MM.1S (cell line): ENCODE results near the gene MFRP.

ENCODE experiments used
- DNase-seq: peaks from one replicate; pipeline ENCODE4 v3.0.0-alpha.2; 2015
- H2AFZ ChIP-seq: fragments of 300-600 bp; sonication (generic); 2 replicates; pipeline ENCODE4 v1.6.0; 2016; ENCODE audit warnings: antibody characterized with exemption, low read length
- H3F3A ChIP-seq: fragments of 300-600 bp; sonication (generic); 2 replicates; pipeline ENCODE4 v1.6.1; 2016; ENCODE audit warnings: mild to moderate bottlenecking, antibody characterized with exemption, low read length, moderate library complexity, mixed read lengths; ENCODE audit not compliant: insufficient read depth
- H3K27ac ChIP-seq: fragments of 300-600 bp; sonication (generic); 2 replicates; pipeline ENCODE4 v1.5.1; 2016; ENCODE audit warnings: mild to moderate bottlenecking, low read length
- H3K27me3 ChIP-seq: fragments of 300-600 bp; sonication (generic); replicated peaks from 2 replicates; pipeline ENCODE4 v1.6.0; 2016; ENCODE audit warnings: low read length; ENCODE audit not compliant: insufficient read depth
- H3K36me3 ChIP-seq: fragments of 300-600 bp; sonication (generic); replicated peaks from 2 replicates; pipeline ENCODE4 v1.6.1; 2016; ENCODE audit warnings: mild to moderate bottlenecking, low read length, mixed read lengths; ENCODE audit not compliant: insufficient read depth
- H3K4me1 ChIP-seq: fragments of 300-600 bp; sonication (generic); 2 replicates; pipeline ENCODE4 v1.6.1; 2016; ENCODE audit warnings: low read length, mixed read lengths
- H3K4me2 ChIP-seq: fragments of 300-600 bp; sonication (generic); 2 replicates; pipeline ENCODE4 v1.6.0; 2016; ENCODE audit warnings: low read depth, low read length
- H3K4me3 ChIP-seq: fragments of 300-600 bp; sonication (generic); 2 replicates; pipeline ENCODE4 v1.5.1; 2016; ENCODE audit warnings: low read length, mixed read lengths
- H3K79me2 ChIP-seq: fragments of 300-600 bp; sonication (generic); 2 replicates; pipeline ENCODE4 v1.6.1; 2016; ENCODE audit warnings: mixed run types, low read length, mixed read lengths
- H3K9ac ChIP-seq: fragments of 300-600 bp; sonication (generic); 2 replicates; pipeline ENCODE4 v1.6.1; 2016; ENCODE audit warnings: low read length, mixed read lengths
- H3K9me2 ChIP-seq: fragments of 300-600 bp; sonication (generic); replicated peaks from 2 replicates; pipeline ENCODE4 v1.6.1; 2016; ENCODE audit warnings: mild to moderate bottlenecking, low read length, mixed read lengths; ENCODE audit not compliant: insufficient read depth
- H3K9me3 ChIP-seq: fragments of 300-600 bp; sonication (generic); replicated peaks from 2 replicates; pipeline ENCODE4 v1.6.1; 2016; ENCODE audit warnings: mild to moderate bottlenecking, low read length, mixed read lengths; ENCODE audit not compliant: insufficient read depth
- H4K20me1 ChIP-seq: fragments of 300-600 bp; sonication (generic); 2 replicates; pipeline ENCODE4 v1.6.1; 2016; ENCODE audit warnings: mild to moderate bottlenecking, low read length, moderate library complexity, mixed read lengths; ENCODE audit not compliant: insufficient read depth
- EZH2 ChIP-seq: fragments of 300-600 bp; sonication (generic); optimal IDR thresholded peaks from 2 replicates; pipeline ENCODE3; 2017; ENCODE audit warnings: low read depth, mild to moderate bottlenecking, antibody characterized with exemption, low read length, mixed read lengths
- EZH2phosphoT487 ChIP-seq: fragments of 300-600 bp; sonication (generic); IDR thresholded peaks from 2 replicates; pipeline ENCODE4 v1.6.1; 2018; ENCODE audit warnings: antibody characterized with exemption, low read length
- TF ChIP-seq, protein P1 (sequence below): fragments of 300-600 bp; sonication (generic); IDR thresholded peaks from 2 replicates; pipeline ENCODE4 v1.5.1; 2016; ENCODE audit warnings: antibody characterized with exemption, low read length, mixed read lengths

MFRP gene

DNA sequence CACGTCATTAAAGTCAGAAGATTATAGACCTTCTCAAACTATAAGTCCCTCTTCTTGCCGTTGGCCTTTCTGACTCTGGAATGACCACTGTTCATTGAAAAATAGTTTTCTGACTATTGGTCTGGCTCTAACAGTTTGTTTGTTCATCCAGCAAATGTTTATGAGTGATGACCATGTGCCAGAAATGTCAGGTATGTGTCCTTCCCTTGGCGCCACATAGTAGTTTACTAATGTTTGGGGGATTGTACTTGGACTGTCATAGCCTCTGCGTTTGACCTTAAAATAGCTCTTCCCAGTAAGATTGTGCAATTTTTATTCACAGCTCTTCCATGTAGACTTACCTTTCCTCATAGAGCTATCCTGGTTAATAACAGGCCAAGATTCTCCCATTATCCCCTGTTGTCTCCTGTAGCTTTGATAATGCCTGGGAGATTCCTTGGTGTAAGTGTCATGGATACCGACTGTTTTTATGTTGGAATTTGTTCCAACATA is 43.2 kb downstream of the MFRP start:
- Histone ChIP-seq H3K79me2 (no peaks in the 10 kb centered on the region), H3F3A (no peaks in the 10 kb centered on the region; the same call in 1 of the 2 replicates), H3K36me3 (no peaks in the 10 kb centered on the region), H3K9ac (no peak overlapping the region), H4K20me1 (no peaks in the 10 kb centered on the region), H3K4me3 (no peak overlapping the region), H2AFZ (no peak overlapping the region), H3K27ac (no peak overlapping the region), H3K27me3 (no peaks in the 10 kb centered on the region), H3K4me2 (no peak overlapping the region), H3K9me2 (no peaks in the 10 kb centered on the region), H3K9me3 (no peaks in the 10 kb centered on the region), H3K4me1 (no peaks in the 10 kb centered on the region)
- DNase-seq = no peak
- no peak for TF ChIP-seq EZH2
- no peak for TF ChIP-seq EZH2phosphoT487
- TF ChIP-seq, protein P1, sequence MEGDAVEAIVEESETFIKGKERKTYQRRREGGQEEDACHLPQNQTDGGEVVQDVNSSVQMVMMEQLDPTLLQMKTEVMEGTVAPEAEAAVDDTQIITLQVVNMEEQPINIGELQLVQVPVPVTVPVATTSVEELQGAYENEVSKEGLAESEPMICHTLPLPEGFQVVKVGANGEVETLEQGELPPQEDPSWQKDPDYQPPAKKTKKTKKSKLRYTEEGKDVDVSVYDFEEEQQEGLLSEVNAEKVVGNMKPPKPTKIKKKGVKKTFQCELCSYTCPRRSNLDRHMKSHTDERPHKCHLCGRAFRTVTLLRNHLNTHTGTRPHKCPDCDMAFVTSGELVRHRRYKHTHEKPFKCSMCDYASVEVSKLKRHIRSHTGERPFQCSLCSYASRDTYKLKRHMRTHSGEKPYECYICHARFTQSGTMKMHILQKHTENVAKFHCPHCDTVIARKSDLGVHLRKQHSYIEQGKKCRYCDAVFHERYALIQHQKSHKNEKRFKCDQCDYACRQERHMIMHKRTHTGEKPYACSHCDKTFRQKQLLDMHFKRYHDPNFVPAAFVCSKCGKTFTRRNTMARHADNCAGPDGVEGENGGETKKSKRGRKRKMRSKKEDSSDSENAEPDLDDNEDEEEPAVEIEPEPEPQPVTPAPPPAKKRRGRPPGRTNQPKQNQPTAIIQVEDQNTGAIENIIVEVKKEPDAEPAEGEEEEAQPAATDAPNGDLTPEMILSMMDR = no peak

DNA sequence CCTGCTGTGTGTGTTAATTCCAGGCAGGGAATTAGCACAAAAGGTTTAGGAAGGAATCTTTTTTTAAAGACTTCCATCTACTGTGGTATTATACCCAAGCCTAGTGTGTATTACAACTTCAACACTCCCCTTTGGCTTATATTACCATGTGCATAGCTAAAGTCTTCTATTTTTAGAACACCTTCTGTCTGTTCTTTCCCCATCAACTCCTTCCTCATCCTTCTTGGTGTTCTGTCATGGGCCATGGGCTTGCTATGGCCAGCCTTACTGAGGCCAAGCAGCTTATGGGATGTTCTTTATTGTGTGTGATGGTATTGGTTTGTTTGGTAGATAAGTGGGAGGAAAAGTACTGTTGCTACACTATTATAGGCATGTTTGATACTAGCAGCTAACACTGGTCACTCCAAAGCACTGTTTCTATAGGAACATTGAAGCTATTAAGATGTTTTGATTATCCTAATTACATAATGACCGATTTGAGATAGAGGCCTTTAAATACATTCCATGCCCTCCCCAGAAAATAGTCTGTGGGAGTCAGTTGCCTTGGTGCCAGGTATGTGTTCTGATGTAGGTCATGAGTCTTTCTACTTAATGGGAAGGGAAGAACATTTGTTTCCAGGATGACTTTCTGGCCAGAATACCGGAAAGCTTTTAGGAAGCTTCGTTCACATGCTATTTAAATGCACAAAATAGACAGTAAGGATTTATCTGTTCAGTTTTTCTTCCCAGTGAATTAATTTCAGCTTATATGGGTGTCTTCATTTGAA is 46.1 kb downstream of the MFRP start:
- Histone ChIP-seq H3K9me2 (no peaks in the 10 kb centered on the region), H3K79me2 (no peaks in the 10 kb centered on the region), H3K4me2 (no peak overlapping the region), H3K27ac (no peak overlapping the region), H3K9ac (no peak overlapping the region), H2AFZ (no peak overlapping the region), H3K27me3 (no peaks in the 10 kb centered on the region), H3K36me3 (no peaks in the 10 kb centered on the region), H3K4me1 (no peaks in the 10 kb centered on the region), H3K9me3 (no peaks in the 10 kb centered on the region), H3F3A (no peaks in the 10 kb centered on the region), H3K4me3 (no peak overlapping the region), H4K20me1 (no peaks in the 10 kb centered on the region)
- DNase-seq = no peak
- TF ChIP-seq EZH2phosphoT487 (no peak), EZH2 (no peak)
- TF ChIP-seq, protein P1 = no peak

DNA sequence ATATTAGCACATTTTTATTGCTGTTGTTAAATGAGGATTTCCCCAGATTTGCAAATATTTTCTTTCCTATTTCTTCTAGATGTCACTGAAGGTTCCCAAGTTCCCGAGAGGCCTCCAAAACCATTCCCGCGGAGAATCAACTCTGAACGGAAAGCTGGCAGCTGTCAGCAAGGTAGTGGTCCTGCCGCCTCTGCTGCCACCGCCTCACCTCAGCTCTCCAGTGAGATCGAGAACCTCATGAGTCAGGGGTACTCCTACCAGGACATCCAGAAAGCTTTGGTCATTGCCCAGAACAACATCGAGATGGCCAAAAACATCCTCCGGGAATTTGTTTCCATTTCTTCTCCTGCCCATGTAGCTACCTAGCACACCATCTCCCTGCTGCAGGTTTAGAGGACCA is 47.1 kb downstream of the MFRP start:
- H2AFZ ChIP-seq = no peak overlapping the region
- H3F3A ChIP-seq = no peaks in the 10 kb centered on the region
- no peaks in the 10 kb centered on the region for H3K9me3 ChIP-seq
- H4K20me1 ChIP-seq = no peaks in the 10 kb centered on the region
- no peak overlapping the region for H3K4me3 ChIP-seq
- H3K27ac ChIP-seq = no peak overlapping the region
- no peaks in the 10 kb centered on the region for H3K9me2 ChIP-seq
- no peak for TF ChIP-seq EZH2
- TF ChIP-seq, protein P1 = no peak
- TF ChIP-seq EZH2phosphoT487 = no peak
- no peaks in the 10 kb centered on the region for H3K27me3 ChIP-seq
- no peak for DNase-seq
- H3K4me2 ChIP-seq = no peak overlapping the region
- H3K4me1 ChIP-seq = no peaks in the 10 kb centered on the region
- no peaks in the 10 kb centered on the region for H3K79me2 ChIP-seq
- no peaks in the 10 kb centered on the region for H3K36me3 ChIP-seq
- no peak overlapping the region for H3K9ac ChIP-seq
